HEK293 (cell line): Measurements from ENCODE around the gene TRPM2.

ENCODE experiments used
- SALL2 ChIP-seq: fragments of 450-650 bp; formaldehyde crosslinking; IDR thresholded peaks from 2 replicates; pipeline ENCODE4 v1.5.0; 2017; ENCODE audit warnings: missing biosample characterization, mild to moderate bottlenecking, missing genetic modification characterization, borderline replicate concordance
- SP3 ChIP-seq: fragments of 450-650 bp; formaldehyde crosslinking; IDR thresholded peaks from 2 replicates; pipeline ENCODE4 v1.5.1; 2016; ENCODE audit warnings: missing biosample characterization, missing genetic modification characterization
- ZNF274 ChIP-seq, 2 experiments: fragments of 200-500 bp in 1 of 2; fragments of 450-650 bp in 1 of 2; sonication (Bioruptor generic) in 1 of 2; formaldehyde crosslinking in 1 of 2; IDR thresholded peaks; 2 replicates each; pipeline versions ENCODE4 v1.5.1 to v1.6.1; 2014 to 2016; ENCODE audit warnings: borderline replicate concordance in 1 of 2, inconsistent platforms in 1 of 2, low read length in 1 of 2, missing biosample characterization in 1 of 2, missing genetic modification characterization in 1 of 2
- ZNF76 ChIP-seq: fragments of 450-650 bp; formaldehyde crosslinking; IDR thresholded peaks from 2 replicates; pipeline ENCODE4; 2016; ENCODE audit warnings: low read depth, missing biosample characterization, missing genetic modification characterization, borderline replicate concordance
- TF ChIP-seq, protein P1 (sequence below): fragments of 450-650 bp; formaldehyde crosslinking; IDR thresholded peaks from 2 replicates; pipeline ENCODE4 v1.5.1; 2016; ENCODE audit warnings: missing biosample characterization, missing genetic modification characterization
- TF ChIP-seq, protein P2 (sequence below): fragments of 450-650 bp; formaldehyde crosslinking; conservative IDR thresholded peaks from 2 replicates; pipeline ENCODE4 v1.5.1; 2016; ENCODE audit warnings: low read depth, missing biosample characterization, missing genetic modification characterization
- TF ChIP-seq, protein P3 (sequence below): fragments of 450-650 bp; formaldehyde crosslinking; IDR thresholded peaks from 2 replicates; pipeline ENCODE4 v1.5.1; 2016; ENCODE audit warnings: missing biosample characterization, missing genetic modification characterization

- TF ChIP-seq ZNF76 (tag by site-specific recombination): no peak
- TF ChIP-seq, protein P1, sequence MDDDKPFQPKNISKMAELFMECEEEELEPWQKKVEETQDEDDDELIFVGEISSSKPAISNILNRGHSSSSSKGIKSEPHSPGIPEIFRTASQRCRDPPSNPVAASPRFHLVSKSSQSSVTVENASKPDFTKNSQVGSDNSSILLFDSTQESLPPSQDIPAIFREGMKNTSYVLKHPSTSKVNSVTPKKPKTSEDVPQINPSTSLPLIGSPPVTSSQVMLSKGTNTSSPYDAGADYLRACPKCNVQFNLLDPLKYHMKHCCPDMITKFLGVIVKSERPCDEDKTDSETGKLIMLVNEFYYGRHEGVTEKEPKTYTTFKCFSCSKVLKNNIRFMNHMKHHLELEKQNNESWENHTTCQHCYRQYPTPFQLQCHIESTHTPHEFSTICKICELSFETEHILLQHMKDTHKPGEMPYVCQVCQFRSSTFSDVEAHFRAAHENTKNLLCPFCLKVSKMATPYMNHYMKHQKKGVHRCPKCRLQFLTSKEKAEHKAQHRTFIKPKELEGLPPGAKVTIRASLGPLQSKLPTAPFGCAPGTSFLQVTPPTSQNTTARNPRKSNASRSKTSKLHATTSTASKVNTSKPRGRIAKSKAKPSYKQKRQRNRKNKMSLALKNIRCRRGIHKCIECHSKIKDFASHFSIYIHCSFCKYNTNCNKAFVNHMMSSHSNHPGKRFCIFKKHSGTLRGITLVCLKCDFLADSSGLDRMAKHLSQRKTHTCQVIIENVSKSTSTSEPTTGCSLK (tag by site-specific recombination): no peak
- TF ChIP-seq ZNF274 (IDR thresholded peaks at IDR 0.05; ENCODE audit: low read length): no peak
- no peak for TF ChIP-seq ZNF274 (tag by site-specific recombination; IDR thresholded peaks at IDR 0.05; ENCODE audit: borderline replicate concordance)
- TF ChIP-seq, protein P2, sequence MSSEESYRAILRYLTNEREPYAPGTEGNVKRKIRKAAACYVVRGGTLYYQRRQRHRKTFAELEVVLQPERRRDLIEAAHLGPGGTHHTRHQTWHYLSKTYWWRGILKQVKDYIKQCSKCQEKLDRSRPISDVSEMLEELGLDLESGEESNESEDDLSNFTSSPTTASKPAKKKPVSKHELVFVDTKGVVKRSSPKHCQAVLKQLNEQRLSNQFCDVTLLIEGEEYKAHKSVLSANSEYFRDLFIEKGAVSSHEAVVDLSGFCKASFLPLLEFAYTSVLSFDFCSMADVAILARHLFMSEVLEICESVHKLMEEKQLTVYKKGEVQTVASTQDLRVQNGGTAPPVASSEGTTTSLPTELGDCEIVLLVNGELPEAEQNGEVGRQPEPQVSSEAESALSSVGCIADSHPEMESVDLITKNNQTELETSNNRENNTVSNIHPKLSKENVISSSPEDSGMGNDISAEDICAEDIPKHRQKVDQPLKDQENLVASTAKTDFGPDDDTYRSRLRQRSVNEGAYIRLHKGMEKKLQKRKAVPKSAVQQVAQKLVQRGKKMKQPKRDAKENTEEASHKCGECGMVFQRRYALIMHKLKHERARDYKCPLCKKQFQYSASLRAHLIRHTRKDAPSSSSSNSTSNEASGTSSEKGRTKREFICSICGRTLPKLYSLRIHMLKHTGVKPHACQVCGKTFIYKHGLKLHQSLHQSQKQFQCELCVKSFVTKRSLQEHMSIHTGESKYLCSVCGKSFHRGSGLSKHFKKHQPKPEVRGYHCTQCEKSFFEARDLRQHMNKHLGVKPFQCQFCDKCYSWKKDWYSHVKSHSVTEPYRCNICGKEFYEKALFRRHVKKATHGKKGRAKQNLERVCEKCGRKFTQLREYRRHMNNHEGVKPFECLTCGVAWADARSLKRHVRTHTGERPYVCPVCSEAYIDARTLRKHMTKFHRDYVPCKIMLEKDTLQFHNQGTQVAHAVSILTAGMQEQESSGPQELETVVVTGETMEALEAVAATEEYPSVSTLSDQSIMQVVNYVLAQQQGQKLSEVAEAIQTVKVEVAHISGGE (tag by site-specific recombination): no peak
- no peak for TF ChIP-seq SALL2
- TF ChIP-seq, protein P3, sequence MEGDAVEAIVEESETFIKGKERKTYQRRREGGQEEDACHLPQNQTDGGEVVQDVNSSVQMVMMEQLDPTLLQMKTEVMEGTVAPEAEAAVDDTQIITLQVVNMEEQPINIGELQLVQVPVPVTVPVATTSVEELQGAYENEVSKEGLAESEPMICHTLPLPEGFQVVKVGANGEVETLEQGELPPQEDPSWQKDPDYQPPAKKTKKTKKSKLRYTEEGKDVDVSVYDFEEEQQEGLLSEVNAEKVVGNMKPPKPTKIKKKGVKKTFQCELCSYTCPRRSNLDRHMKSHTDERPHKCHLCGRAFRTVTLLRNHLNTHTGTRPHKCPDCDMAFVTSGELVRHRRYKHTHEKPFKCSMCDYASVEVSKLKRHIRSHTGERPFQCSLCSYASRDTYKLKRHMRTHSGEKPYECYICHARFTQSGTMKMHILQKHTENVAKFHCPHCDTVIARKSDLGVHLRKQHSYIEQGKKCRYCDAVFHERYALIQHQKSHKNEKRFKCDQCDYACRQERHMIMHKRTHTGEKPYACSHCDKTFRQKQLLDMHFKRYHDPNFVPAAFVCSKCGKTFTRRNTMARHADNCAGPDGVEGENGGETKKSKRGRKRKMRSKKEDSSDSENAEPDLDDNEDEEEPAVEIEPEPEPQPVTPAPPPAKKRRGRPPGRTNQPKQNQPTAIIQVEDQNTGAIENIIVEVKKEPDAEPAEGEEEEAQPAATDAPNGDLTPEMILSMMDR (tag by site-specific recombination): no peak
- TF ChIP-seq SP3 (tag by site-specific recombination): no peak
Measured at GRCh38 chr21:44363278-44363677, 9.9 kb downstream of the TRPM2 start.
